CD4-positive, alpha-beta T cell treated with Interleukin-10 for 1 hour (primary cell): ENCODE data around the gene MRPL3.

Experiments used
- DNase-seq: peaks from one replicate; pipeline ENCODE4 v3.0.0-alpha.2; 2020

The MRPL3 gene

GRCh38 chr3:131491775-131492174 lies 11.0 kb downstream of the MRPL3 start:
- DNase-seq, result no peak

- DNase-seq, result no peak
These were observed 11.7 kb downstream of the MRPL3 start for GRCh38 chr3:131491084-131491483.

- DNase-seq, result peak; percentile 35
These were observed 16.2 kb downstream of the MRPL3 start for GRCh38 chr3:131486545-131486944.

GRCh38 chr3:131485119-131485518 lies 17.7 kb downstream of the MRPL3 start:
- no peak for DNase-seq

- DNase-seq, result no peak
These were observed 18.2 kb downstream of the MRPL3 start for GRCh38 chr3:131484496-131485111.

GRCh38 chr3:131480116-131480515 lies 22.7 kb downstream of the MRPL3 start:
- DNase-seq, result no peak

- DNase-seq, result no peak
These were observed 25.0 kb downstream of the MRPL3 start for GRCh38 chr3:131477813-131478212.

- no peak for DNase-seq
These were observed 28.7 kb downstream of the MRPL3 start for GRCh38 chr3:131474115-131474514.

- DNase-seq, result no peak
These were observed 32.4 kb downstream of the MRPL3 start for GRCh38 chr3:131470377-131470776.

GRCh38 chr3:131458653-131459052 lies 44.1 kb downstream of the MRPL3 start:
- DNase-seq, result no peak

GRCh38 chr3:131457220-131457619 lies 45.6 kb downstream of the MRPL3 start:
- no peak for DNase-seq

- no peak for DNase-seq
These were observed 48.3 kb downstream of the MRPL3 start for GRCh38 chr3:131454501-131454900.

- DNase-seq, result no peak
These were observed 49.2 kb downstream of the MRPL3 start for GRCh38 chr3:131453533-131453932.

- no peak for DNase-seq
These were observed 55.4 kb downstream of the MRPL3 start for GRCh38 chr3:131447349-131447748.

- no peak for DNase-seq
These were observed 58.6 kb downstream of the MRPL3 start for GRCh38 chr3:131444180-131444579.

GRCh38 chr3:131439084-131439483 lies 63.7 kb downstream of the MRPL3 start:
- DNase-seq, result no peak

- DNase-seq, result no peak
These were observed 67.8 kb downstream of the MRPL3 start for GRCh38 chr3:131435000-131435399.

- DNase-seq, result no peak
These were observed 70.3 kb downstream of the MRPL3 start for GRCh38 chr3:131432441-131432840.

- DNase-seq, result no peak
These were observed 71.0 kb downstream of the MRPL3 start for GRCh38 chr3:131431754-131432153.

GRCh38 chr3:131427226-131427625 lies 75.5 kb downstream of the MRPL3 start:
- DNase-seq, result no peak

- DNase-seq, result no peak
These were observed 80.7 kb downstream of the MRPL3 start for GRCh38 chr3:131421957-131422498.

- no peak for DNase-seq
These were observed 81.5 kb downstream of the MRPL3 start for GRCh38 chr3:131421301-131421700.

- DNase-seq, result no peak
These were observed 85.0 kb downstream of the MRPL3 start for GRCh38 chr3:131417751-131418150.
